HG02798 (cell line): Measurements from ENCODE around the gene SUGT1.
"Not testable (repeated sequence)": the region's sequence is repeated elsewhere in the genome, so short reads cannot be mapped to it uniquely, and the experiment has no call there.

ENCODE experiments used
- ATAC-seq: cut with Tn5 transposase; IDR thresholded peaks from one replicate; pipeline ENCODE4 v1.9.1; 2021; ENCODE audit warnings: mild to moderate bottlenecking; ENCODE audit not compliant: unreplicated experiment, poor library complexity

SUGT1 gene

GRCh38 chr13:52664272-52664671 lies 11.6 kb downstream of the SUGT1 start:
- ATAC-seq: no peak

DNA sequence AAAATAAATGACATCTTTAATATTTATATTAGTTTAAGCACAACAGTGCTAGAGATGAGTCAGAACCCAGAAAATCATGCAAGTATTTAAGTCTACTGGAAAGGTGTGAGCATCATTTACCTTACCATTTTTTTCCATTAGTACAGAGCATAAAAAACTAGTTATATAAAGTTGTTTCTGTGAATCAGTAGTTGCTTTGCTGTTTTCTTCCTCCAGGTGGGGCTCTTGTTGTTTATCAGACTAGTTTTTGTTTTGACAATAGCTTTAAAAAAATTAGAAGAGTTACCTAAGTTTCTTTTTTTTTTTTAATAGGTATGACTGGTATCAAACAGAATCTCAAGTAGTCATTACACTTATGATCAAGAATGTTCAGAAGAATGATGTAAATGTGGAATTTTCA lies 12.7 kb downstream of the SUGT1 start:
- ATAC-seq: no peak

DNA sequence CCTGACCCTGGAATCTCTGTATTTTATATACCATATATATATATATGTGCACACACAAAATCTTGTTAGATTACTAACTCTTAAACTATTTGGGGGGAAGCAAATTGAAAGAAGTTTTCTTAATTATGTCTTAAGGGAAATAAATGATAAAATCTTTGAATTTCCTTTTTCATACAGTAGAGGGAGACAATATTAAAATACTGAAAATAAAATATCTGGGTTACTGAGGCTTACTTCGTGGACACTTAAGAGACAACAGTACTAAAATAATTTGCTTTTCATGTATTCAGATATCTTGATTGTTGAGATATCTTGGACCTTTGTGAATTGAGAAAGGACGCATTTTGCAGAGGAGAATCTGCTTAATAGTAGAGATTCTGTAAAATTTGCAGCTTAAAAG lies 17.0 kb downstream of the SUGT1 start:
- ATAC-seq: no peak

GRCh38 chr13:52670726-52671125 lies 18.1 kb downstream of the SUGT1 start:
- ATAC-seq: no peak

- ATAC-seq: no peak
Observed at GRCh38 chr13:52673465-52673864, 20.8 kb downstream of the SUGT1 start.

- ATAC-seq: no peak
Observed at GRCh38 chr13:52677823-52678222, 25.2 kb downstream of the SUGT1 start.

DNA sequence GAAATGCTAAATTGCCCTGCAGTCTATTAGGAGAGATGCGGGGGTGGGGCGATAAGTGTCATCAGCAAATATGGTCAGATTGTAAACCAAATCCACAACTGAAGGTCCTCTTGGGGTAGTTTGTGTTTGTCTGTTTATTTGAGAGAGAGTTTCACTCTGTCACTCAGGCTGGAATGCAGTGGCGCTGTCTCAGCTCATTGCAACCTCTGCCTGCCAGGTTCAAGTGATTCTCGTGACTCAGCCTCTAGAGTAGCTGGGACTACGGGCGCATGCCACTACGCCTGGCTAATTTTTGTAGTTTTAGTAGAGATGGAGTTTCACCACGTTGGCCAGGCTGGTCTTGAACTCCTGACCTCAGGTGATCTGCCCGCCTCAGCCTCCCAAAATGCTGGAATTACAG lies 33.2 kb downstream of the SUGT1 start:
- ATAC-seq: not testable (repeated sequence)

DNA sequence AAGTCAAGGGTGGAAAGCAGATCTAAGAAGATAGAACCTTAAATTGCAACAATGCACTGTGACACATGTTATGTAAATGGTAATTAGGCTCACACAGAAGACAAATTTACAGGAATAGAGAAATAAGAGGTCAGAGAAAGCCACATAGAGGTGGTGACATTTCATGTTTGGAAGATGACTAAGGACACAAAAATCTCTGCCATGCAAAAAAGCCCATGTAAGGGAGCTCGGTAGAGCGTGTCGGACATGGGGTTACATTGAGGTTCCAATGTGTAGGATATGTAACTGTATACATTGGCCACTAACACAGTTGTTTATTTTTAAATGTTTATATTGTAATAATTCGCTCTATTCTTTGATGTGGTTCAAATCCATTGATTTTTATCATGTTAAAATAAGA lies 33.7 kb downstream of the SUGT1 start:
- no peak for ATAC-seq

DNA sequence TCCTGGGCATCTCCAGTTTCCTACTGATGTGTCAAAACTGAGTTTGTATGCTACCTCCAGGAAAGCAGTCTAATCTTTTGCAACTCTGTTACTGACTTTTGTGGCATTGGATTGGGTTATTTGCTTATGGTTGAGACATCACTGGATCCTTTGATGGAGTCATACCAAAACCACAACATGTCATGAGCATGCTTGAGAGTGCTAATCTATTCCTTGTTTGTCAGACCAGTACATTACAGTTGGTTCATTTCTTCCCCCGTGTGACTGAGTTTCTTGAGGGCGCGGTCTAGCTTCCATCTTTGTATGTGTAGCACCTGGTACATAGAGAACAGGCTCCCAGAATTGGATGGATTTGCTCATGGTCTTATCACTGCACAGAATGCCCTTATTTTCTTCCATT lies 43.2 kb downstream of the SUGT1 start:
- peak; percentile 65 for ATAC-seq

DNA sequence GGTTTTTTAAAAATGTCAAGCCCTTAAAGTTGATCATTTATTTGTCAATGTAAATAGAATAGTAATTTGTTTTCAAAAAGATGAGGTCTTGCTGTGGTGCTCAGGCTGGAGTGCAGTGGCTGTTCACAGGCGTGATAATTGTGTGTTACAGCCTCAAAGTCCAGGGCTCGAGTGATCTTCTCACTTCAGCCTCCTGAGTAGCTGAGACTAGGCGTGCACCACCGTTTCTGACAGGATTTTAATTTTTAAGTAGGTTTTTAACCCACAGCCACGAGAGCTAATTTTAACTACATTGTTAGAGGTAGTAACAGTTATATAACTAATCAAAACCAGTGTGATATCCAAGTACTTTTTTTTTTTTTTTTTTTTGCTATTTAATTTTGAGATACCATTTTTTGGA lies 43.9 kb downstream of the SUGT1 start:
- ATAC-seq: no peak

- no peak for ATAC-seq
Observed at GRCh38 chr13:52701728-52702465, 49.3 kb downstream of the SUGT1 start.

- no peak for ATAC-seq
Observed at GRCh38 chr13:52703482-52703881, 50.8 kb downstream of the SUGT1 start.

DNA sequence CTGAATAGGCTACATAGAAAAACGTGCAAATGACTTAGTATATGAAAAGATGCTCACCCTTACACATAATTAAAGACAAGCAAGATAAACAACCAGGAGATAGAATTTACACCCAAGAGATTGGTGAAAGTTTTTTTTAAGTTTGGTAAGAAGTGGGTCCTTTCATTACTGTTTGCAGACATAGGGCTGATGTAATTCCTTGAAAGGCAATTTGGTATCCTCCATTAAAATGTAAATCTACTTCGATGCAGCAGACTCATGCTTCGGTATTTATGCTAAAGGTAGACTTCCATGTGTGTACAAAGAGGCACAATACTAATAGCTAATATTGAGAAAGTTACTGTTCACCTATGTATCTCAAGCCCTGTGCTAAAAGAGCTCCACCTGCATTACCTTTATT lies 53.4 kb downstream of the SUGT1 start:
- ATAC-seq: no peak

GRCh38 chr13:52707375-52707774 lies 54.7 kb downstream of the SUGT1 start:
- ATAC-seq: no peak

DNA sequence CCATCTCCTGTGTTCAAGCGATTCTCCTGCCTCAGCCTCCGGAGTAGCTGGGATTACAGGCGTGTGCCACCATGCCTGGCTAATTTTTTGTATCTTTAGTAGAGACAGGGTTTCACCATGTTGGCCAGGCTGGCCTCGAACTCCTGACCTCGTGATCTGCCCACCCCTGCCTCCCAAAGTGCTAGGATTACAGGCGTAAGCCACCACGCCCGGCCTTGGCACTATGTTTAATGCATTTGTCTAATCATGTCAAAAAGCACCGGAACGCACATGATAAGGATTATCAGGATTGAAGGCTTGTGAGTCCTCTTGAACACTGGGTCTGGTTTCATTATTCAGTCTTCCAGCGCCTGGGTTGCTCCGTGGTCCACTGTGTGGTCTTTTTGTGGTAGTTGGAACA lies 55.6 kb downstream of the SUGT1 start:
- not testable (repeated sequence) for ATAC-seq

GRCh38 chr13:52711286-52711685 lies 58.6 kb downstream of the SUGT1 start:
- ATAC-seq: no peak

DNA sequence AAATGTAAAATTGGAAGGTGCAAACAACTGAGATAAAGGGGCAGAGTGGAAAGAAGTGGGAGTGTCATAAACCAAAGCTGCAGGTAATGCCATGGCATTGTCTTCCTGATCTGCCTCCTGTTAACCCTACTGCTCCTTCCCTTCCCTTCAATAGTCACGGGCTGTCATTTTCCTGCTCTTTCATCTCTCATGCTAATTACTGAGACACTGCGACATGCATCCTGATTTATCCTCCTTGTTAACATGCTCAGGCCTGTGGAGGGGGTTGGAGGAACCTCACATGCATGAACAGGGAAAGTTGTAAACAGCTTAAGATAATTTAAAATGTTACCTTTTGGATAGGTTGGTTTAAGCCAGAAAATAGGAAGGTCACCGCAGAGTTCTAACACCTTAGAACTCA lies 59.7 kb downstream of the SUGT1 start:
- ATAC-seq: no peak

DNA sequence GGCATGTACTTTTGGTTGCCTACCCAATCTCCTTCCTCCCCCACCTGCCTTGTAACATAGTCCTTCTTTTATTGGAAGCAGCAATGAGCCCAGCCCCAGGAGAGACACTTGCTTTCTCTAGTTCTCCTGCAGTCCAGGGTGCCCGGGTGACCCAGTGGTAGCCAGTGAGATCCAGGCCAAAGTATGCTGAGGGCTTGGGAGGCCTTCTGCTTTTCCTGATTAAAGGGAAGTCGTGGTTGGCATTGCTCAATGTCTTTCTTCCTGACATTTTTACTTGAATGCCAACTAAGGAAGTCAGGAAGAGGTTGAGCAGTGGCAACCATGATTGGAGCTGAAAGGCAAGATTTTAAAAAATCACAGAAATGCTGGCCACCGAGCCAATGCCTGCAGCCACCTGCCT lies 61.3 kb downstream of the SUGT1 start:
- ATAC-seq: no peak

GRCh38 chr13:52720904-52721303 lies 68.3 kb downstream of the SUGT1 start:
- not testable (repeated sequence) for ATAC-seq

GRCh38 chr13:52721356-52721755 lies 68.7 kb downstream of the SUGT1 start:
- ATAC-seq: not testable (repeated sequence)

- no peak for ATAC-seq
Observed at GRCh38 chr13:52723181-52723580, 70.5 kb downstream of the SUGT1 start.

DNA sequence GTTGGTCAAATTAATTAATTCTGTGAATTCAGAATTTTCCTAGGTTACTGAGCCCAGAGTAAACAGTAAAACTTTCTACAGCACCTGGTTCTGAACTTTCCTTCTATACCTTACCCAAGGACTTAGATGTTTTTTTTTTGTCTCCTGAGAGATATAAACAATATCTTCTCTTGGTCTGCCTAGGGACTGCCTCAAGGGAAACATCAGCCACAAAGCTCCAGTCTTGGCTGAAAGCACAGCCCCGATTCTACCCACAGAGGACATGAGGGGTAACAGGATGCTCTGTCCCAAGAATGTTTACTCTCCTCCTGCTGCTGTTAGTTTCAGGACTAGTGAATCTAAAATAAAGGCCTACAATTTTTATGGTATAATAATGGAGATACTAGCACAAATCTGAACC lies 72.7 kb downstream of the SUGT1 start:
- no peak for ATAC-seq

GRCh38 chr13:52726258-52726657 lies 73.6 kb downstream of the SUGT1 start:
- no peak for ATAC-seq
